HFF-Myc (cell line): Measurements from ENCODE around the gene SOCS1.

ENCODE experiments used
- DNase-seq: peaks from one replicate; pipeline ENCODE4 v3.0.0-alpha.2; 2011; ENCODE audit warnings: low read depth; ENCODE audit errors: extremely low read depth
- H3K4me3 ChIP-seq: replicated peaks from 2 replicates; pipeline ENCODE4 v1.5.1; 2011; ENCODE audit warnings: low read depth, mild to moderate bottlenecking, control low read depth, low read length
- TF ChIP-seq, protein P1 (sequence below): IDR thresholded peaks from 2 replicates; pipeline ENCODE4 v1.5.1; 2012; ENCODE audit warnings: mild to moderate bottlenecking, low read depth, low read length, control low read depth; ENCODE audit errors: missing control alignments

SOCS1 gene

DNA sequence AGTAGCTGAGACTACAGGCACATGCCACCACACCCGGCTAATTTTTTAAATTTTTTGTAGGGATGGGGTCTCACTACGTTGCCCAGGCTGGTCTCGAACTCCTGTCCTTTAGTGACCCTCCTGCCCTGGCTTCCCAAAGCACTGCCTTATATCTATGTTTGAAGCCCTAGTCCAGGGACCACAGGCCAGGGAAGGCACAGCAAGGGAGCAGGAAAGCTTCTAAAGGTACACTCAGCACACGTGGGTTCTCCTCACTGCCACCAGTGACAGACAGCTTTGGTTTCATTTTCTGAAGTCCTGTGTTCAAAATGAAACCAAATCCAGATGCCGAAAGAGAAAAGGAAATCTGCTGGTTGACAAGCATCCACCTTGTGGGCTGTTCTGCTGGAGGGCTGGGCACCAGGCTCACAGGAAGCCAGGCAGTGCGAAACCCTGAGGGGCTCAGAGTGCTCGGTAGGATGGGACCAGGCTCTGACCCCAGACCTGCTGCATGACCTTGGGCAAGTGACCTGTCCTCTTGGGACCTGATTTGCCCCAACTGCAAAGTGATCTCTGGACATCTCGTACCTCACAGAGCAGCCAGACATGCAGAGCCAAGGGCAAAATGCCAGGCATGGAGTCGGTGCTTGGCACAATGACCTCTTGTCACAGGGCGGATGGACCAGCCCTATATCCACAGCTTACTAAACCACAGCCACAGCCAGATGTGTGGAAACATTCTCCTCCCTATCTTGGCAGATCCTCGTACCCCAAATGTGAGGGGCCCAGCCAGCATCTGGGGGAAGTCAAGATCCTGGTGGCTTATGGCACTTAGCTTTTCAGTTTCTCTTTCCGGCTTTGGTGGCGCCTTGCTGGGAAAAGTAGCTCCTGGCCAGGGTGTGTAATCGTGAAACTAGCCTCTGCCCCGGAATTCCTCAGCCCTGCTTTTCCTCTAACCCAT is 2.8 kb upstream of the SOCS1 start:
- TF ChIP-seq, protein P1, sequence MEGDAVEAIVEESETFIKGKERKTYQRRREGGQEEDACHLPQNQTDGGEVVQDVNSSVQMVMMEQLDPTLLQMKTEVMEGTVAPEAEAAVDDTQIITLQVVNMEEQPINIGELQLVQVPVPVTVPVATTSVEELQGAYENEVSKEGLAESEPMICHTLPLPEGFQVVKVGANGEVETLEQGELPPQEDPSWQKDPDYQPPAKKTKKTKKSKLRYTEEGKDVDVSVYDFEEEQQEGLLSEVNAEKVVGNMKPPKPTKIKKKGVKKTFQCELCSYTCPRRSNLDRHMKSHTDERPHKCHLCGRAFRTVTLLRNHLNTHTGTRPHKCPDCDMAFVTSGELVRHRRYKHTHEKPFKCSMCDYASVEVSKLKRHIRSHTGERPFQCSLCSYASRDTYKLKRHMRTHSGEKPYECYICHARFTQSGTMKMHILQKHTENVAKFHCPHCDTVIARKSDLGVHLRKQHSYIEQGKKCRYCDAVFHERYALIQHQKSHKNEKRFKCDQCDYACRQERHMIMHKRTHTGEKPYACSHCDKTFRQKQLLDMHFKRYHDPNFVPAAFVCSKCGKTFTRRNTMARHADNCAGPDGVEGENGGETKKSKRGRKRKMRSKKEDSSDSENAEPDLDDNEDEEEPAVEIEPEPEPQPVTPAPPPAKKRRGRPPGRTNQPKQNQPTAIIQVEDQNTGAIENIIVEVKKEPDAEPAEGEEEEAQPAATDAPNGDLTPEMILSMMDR: no peak
- H3K4me3 ChIP-seq: no peak overlapping the region
- no peak for DNase-seq

DNA sequence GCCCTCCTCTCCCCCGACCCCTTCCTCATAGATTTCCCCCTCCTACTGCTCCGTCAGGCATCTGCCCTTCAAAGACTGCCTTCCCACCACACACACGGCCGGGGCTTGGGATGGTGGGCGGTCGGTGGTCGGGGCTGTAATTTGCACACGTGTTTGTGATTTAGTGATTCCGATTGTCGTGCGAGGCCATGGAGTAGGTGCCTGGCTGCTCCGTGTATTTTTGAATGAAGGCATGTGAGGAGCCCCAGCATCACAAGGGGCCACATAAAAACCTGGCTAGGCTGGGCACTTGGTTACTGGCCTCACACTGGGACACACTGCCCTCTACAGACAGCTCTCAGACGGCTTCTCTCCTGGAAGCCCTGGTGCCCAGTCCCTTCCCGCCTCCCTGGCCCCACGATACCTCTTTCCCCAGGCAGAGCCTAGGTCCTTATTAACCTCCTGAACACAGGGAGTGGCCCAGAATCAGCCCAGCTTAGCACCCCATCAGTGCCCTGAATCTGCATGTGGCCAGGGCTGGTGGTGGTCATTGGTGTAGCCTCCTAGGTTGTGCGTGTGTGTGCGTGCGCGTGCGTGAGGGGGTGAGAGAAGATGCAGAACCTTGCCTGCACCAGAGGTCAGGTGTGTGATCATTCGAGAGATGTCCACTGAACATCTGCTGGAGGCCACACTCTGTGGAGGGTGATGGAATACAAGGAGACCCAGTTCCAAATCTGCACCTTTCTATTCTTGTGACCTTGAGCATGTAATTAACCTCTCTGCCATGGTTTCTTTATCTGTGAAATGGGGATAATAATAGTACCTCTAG is 1.3 kb upstream of the SOCS1 start:
- peak overlapping the region; percentile 64 for H3K4me3 ChIP-seq
- DNase-seq: peak; percentile 76
- TF ChIP-seq, protein P1: peak; percentile 80

GRCh38 chr16:11256661-11257130 is 692 bp upstream of the SOCS1 start:
- TF ChIP-seq, protein P1: no peak
- H3K4me3 ChIP-seq: peak overlapping the region; percentile 64
- no peak for DNase-seq

DNA sequence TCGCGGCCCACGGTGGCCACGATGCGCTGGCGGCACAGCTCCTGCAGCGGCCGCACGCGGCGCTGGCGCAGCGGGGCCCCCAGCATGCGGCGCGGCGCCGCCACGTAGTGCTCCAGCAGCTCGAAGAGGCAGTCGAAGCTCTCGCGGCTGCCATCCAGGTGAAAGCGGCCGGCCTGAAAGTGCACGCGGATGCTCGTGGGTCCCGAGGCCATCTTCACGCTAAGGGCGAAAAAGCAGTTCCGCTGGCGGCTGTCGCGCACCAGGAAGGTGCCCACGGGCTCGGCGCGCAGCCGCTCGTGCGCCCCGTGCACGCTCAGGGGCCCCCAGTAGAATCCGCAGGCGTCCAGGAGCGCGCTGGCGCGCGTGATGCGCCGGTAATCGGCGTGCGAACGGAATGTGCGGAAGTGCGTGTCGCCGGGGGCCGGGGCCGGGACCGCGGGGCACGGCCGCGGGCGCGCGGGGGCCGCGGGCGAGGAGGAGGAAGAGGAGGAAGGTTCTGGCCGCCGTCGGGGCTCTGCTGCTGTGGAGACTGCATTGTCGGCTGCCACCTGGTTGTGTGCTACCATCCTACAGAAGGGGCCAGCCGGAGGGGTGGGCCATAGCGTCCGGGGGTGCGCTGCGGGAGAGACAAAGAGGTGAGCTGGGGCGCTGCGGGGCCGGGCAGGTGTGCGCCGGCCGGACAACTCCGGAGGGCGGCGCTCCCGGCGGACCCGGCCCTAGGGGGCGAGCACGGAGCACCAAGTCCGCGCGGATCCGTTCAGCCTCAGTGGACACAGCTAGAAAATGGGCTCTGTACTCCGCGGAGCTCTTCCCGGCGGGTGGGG is 879 bp downstream of the SOCS1 start:
- no peak for DNase-seq
- TF ChIP-seq, protein P1: no peak
- peak overlapping the region; percentile 64 for H3K4me3 ChIP-seq

DNA sequence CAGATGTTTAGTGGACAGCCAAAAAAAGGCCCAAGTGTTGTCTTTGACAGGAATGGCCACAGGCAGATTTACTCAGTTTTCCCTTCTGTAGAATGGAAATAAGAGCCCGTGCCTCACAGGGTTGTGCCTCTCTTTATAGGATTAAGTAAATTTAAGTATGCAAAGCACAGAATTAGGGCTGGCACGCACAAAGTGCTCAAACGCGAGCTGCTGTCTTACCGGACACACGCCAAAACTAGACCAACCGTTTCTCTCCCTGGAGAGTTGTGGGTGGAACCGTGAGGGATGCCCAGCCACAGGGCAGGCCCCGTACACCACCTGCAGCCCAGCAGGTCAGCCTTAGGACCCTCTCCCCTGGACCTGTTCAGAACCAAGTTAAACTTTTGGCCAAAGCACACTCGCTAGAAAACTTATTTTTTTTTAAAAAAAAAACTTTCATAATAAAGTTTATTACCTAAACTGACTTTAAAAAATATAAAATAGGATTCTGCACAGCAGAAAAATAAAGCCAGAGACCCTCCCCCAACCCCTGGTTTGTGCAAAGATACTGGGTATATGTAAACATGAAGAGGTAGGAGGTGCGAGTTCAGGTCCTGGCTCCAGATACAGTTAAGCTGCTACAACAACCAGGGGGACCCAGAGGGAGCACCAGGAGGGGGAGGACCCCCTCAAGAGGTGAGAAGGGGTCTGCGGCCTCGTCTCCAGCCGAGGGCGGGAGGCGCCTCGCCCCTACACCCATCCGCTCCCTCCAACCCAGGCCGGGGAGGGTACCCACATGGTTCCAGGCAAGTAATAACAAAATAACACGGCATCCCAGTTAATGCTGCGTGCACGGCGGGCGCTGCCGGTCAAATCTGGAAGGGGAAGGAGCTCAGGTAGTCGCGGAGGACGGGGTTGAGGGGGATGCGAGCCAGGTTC is 1.8 kb downstream of the SOCS1 start:
- TF ChIP-seq, protein P1: no peak
- peak overlapping the region; percentile 64 for H3K4me3 ChIP-seq
- no peak for DNase-seq
